PFSK-1 (cell line): Measurements from ENCODE around the gene IGF1R.

Experiments
- FOXP2 ChIP-seq: optimal IDR thresholded peaks from 2 replicates; pipeline ENCODE3; 2011; ENCODE audit warnings: borderline replicate concordance, control low read depth, inconsistent platforms; ENCODE audit not compliant: insufficient read depth; ENCODE audit errors: extremely low read length, extremely low read depth
- POLR2AphosphoS5 ChIP-seq: IDR thresholded peaks from 2 replicates; pipeline ENCODE4 v1.6.1; 2012; ENCODE audit warnings: low read depth, mild to moderate bottlenecking, control low read depth, low read length, moderate library complexity
- REST ChIP-seq, 2 experiments: IDR thresholded peaks; 2 replicates each; pipeline versions ENCODE4 v1.6.1 to v1.8.0; 2011 to 2012; ENCODE audit warnings: low read depth in 2 of 2, low read length in 2 of 2, control low read depth in 1 of 2, inconsistent platforms in 1 of 2, mild to moderate bottlenecking in 1 of 2, moderate library complexity in 1 of 2; ENCODE audit not compliant: insufficient read depth in 1 of 2
- SIN3A ChIP-seq: IDR thresholded peaks from 2 replicates; pipeline ENCODE4 v1.6.1; 2012; ENCODE audit warnings: mild to moderate bottlenecking, low read length, moderate library complexity, borderline replicate concordance; ENCODE audit not compliant: insufficient read depth
- TAF1 ChIP-seq: IDR thresholded peaks from 2 replicates; pipeline ENCODE4 v1.6.1; 2012; ENCODE audit warnings: low read length, control low read depth, borderline replicate concordance; ENCODE audit not compliant: insufficient read depth

IGF1R gene

GRCh38 chr15:98620020-98620419, 28.3 kb upstream of the IGF1R start:
- no peak for TF ChIP-seq TAF1
- TF ChIP-seq REST (IDR thresholded peaks at IDR 0.05; ENCODE audit: insufficient read depth in 1 of 2, low read depth in 2 of 2, low read length in 2 of 2): no peak
- no peak for TF ChIP-seq SIN3A
- TF ChIP-seq FOXP2: no peak
- no peak for TF ChIP-seq POLR2AphosphoS5

GRCh38 chr15:98621021-98621420, 27.3 kb upstream of the IGF1R start:
- TF ChIP-seq FOXP2 (no peak), TAF1 (no peak), POLR2AphosphoS5 (no peak), REST (IDR thresholded peaks at IDR 0.05; ENCODE audit: insufficient read depth in 1 of 2, low read depth in 2 of 2, low read length in 2 of 2) (no peak), SIN3A (no peak)

- TF ChIP-seq FOXP2 (no peak), TAF1 (no peak), SIN3A (no peak), REST (IDR thresholded peaks at IDR 0.05; ENCODE audit: insufficient read depth in 1 of 2, low read depth in 2 of 2, low read length in 2 of 2) (no peak), POLR2AphosphoS5 (no peak)
Observed at GRCh38 chr15:98625614-98626013, 22.7 kb upstream of the IGF1R start.

GRCh38 chr15:98626153-98626552, 22.2 kb upstream of the IGF1R start:
- TF ChIP-seq POLR2AphosphoS5: no peak
- no peak for TF ChIP-seq FOXP2
- TF ChIP-seq TAF1: no peak
- no peak for TF ChIP-seq REST (IDR thresholded peaks at IDR 0.05; ENCODE audit: insufficient read depth in 1 of 2, low read depth in 2 of 2, low read length in 2 of 2)
- no peak for TF ChIP-seq SIN3A

- TF ChIP-seq TAF1: no peak
- TF ChIP-seq FOXP2: no peak
- no peak for TF ChIP-seq REST (IDR thresholded peaks at IDR 0.05; ENCODE audit: insufficient read depth in 1 of 2, low read depth in 2 of 2, low read length in 2 of 2)
- TF ChIP-seq POLR2AphosphoS5: no peak
- TF ChIP-seq SIN3A: no peak
Observed at GRCh38 chr15:98628216-98628615, 20.1 kb upstream of the IGF1R start.
